Measurements from ENCODE around the gene ZNF211.

DNA sequence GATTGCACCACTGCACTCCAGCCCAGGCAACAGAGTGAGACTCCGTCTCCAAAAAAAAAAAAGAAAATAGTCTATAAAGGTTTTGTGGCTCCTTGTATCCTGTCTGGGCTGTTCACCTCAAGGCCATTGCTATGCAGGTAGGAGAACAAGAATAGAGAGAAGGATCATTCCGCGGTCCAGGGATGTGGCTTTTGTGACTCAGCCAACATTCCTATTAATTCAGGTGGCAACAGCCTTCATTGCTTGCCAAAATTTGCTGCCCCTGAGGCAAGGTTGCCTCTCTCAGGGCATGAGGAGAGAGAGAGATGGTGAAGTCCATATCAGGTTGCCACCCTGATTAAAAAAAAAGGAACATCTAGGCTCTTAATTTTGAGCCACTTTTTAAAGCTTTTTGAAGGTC lies 56.8 kb downstream of the ZNF211 start:
- no peak for TF ChIP-seq POLR2A (IDR thresholded peaks at IDR 0.05; ENCODE audit: low read length)
- TF ChIP-seq GATA1 (IDR thresholded peaks at IDR 0.05; ENCODE audit: low read depth, low read length): no peak
